HG02759 (cell line): ENCODE data around the gene TRAM2.
A peak's percentile ranks its signal among the peaks of the same experiment; 100 is the strongest.

Source experiments
- ATAC-seq: cut with Tn5 transposase; IDR thresholded peaks from one replicate; pipeline ENCODE4 v1.9.1; 2021; ENCODE audit warnings: mild to moderate bottlenecking, moderate library complexity; ENCODE audit not compliant: unreplicated experiment

The TRAM2 gene

DNA sequence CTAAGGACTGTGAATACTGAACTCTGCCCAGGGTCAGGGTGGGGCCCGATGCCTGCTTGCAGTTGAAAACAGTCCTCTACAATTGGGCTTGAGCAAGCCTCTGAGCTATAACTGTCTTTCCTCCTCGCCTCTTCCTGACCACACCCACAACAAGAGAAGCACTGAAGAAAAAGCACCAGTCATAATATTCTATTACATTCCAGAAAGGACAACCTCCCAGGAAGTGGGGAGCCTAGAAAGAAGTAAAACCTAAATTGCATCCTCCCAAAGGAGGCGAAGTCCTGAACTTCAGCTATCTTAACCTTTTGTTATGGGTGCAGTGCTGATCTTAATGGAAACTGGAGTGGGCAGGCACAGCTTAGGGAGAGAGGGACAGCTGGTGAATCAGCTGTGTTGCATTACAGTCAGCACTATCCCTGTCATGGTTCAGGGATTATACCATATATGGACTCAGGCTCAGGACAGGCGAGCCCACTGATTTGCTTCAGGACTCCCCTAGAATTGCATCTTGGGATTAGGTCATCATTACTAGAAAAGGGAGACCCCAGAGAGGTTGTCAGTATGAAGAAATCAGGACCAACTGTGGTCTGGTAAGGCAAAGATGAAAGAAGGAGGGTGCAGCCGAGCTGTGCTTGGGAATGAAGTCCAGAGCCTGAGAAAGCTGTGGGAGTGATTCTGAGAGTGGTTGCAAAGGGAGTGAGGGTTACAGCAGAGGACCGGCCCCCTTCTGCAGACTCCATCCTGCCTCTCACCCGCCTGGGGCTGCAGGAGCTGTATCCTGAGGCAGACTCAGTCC is 18.3 kb upstream of the TRAM2 start:
- peak; percentile 85 for ATAC-seq

DNA sequence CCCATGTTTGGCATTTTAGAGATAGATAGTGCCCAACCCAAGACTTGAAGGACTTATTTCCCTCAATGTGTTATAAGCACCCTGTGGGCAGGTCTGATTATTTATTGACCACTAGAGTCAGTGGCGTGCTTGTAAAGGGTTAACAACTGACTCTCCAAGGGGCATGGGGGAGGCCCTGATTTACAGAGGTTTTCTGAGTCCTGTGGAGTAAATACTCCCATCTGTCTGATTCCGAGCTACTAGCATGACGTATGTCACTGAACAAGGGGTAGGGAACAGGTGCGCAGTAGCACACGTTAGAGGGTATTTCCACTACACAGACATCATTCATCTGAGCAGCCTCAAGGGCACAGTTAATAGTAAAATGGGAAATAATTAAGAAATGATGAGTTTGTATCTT is 17.4 kb upstream of the TRAM2 start:
- ATAC-seq: no peak

DNA sequence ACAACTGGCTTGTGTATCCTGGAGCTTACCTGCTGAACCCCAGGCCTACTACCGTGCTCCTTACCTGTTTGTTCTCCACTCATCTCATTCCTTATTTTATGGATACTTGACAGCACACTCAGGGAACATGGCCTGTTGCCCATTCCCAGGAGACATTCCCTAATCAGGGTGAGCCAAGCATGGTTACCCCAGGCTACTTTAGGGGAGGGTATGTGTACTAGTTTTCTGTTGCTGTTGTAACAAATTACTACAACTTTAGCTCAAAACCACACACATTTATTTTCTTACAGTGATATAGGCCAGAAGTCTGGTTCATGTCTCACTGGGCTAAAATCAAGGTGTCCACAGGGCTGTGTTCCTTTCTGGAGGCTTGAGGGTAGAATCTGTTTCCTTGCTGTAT is 15.0 kb upstream of the TRAM2 start:
- ATAC-seq: no peak

- no peak for ATAC-seq
Observed at GRCh38 chr6:52590152-52590891, 13.5 kb upstream of the TRAM2 start.

DNA sequence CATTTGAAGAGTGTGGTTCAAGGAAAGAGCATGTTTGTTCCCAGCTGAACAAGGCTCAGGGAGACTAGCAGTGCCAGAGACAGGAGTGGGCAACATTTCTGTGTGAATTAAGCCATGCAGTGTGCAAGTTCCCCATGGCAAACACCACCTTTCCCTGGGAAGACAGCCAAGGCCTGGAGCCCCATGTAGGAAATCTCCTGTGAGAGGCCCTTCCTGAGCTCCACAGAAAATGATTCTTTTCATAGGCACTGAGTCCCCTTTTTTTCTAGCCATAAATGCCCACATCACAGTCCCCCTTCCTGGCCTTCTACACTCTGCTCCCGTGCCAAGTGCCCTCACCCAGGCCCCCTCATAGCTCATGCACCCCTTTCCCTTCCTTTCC is 11.8 kb upstream of the TRAM2 start:
- ATAC-seq: no peak

DNA sequence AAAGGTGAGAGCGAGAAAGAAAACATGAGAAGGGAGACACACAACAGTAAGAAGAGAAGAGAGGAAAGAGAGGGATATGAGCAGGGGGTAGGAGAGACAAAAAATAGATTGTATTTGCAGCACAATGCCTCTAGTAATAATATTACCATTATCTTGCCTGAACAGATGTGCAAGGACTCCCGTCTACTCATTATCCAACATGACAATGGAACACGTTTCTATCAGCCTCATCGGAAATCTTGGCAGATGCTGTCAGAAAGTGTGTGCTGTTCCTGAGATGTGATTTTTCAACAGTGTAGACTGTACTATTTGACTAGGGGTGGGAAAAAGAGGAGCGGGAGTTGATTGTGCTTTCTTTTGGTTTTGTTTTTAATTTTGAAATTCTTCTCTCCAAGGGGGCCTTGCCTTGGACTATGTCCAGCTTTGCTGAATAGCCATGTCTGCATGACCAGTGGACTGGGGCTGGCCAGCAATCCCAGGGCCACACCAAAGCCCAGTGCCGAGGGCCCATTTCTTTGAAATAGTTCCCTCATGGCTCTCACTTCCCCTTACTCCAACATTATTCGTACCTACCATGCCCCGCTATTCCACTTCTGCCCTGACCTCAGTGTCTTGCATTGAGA is 11.3 kb upstream of the TRAM2 start:
- ATAC-seq: no peak

- no peak for ATAC-seq
Observed at GRCh38 chr6:52587001-52587400, 10.1 kb upstream of the TRAM2 start.

DNA sequence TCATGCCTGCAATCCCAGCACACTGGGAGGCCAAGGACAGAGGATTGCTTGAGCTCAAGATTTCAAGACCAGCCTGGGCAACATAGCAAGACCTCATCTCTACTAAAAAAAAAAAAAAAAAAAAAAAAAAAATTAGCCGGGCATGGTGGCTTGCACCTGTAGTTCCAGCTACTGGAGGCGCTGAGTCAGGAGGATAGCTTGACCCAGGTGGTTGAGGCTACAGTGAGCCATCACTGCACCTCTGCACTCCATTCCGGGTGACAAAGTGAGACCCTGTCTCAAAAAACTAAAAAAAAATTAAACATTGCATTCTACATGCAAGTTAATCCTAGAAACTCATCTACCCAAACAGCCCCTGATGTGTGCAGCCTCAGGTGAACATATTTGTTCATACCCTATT is 7.3 kb upstream of the TRAM2 start:
- ATAC-seq: no peak

DNA sequence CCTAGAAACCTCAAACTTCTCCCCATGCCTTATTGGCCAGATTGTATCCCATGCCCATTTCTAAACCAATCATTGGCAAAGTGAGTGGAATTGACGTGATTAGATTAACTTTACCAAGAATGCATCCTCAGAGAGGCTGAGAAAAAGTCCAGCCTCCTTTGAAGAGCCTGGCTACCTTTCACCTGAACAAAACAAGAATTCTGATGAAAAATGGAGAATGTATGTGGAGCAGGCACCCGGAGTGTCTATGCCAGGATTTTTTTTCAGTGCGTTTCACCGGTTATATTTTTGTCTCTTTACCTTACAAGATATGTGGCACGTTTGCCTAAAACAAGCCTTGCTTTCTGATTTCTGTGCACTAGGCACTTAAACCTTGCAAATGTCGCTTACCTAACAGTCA is 6.1 kb upstream of the TRAM2 start:
- ATAC-seq: no peak

DNA sequence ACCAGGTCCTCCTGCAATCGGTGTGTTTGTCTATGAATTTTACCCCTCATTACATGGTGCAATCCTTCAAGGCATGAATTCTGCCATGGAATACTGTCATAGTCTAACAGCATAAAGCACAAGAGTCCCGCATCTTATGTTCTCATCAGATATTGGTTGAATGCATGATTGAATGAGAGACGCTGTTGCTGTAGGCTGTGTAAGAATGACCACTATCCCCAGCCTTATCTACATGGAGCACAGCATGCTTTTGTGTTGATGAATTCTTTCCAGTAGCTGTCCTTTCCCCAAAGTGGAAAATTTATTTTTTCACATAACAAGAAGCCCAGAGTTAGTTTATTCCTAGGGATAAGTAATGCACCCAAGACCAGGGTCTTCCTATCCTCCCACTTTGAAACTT is 5.6 kb upstream of the TRAM2 start:
- ATAC-seq: no peak

- no peak for ATAC-seq
Observed at GRCh38 chr6:52580905-52581304, 4.0 kb upstream of the TRAM2 start.

DNA sequence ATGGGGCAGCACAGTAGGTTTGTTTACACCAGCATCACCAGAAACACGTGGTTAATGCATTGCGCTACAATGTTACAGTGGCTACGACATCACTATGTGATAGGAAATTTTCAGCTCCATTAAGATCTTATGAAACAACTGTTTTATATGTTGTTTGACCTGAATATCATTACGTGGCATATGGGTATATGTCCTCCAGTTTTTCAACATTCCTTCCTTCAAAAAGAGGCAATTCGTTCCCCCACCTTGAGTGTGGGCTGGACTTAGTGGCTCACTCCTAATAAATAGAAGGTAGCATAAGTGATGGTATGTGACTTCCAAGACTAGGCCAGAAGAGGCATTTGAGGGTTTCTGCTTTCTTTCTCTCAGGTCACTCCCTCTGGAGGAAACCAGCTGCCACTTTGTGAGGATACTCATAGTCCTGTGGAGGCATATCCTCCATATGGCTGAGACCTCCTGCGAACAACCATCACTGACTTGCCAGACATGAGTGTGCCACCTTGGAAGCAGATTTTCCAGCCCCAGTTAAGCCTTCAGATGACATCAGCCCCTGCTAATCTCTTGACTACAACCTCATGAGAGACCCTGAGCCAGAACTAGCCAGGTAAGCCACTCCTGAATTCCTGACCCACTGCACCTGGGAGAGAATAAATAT is 2.3 kb upstream of the TRAM2 start:
- ATAC-seq: no peak

DNA sequence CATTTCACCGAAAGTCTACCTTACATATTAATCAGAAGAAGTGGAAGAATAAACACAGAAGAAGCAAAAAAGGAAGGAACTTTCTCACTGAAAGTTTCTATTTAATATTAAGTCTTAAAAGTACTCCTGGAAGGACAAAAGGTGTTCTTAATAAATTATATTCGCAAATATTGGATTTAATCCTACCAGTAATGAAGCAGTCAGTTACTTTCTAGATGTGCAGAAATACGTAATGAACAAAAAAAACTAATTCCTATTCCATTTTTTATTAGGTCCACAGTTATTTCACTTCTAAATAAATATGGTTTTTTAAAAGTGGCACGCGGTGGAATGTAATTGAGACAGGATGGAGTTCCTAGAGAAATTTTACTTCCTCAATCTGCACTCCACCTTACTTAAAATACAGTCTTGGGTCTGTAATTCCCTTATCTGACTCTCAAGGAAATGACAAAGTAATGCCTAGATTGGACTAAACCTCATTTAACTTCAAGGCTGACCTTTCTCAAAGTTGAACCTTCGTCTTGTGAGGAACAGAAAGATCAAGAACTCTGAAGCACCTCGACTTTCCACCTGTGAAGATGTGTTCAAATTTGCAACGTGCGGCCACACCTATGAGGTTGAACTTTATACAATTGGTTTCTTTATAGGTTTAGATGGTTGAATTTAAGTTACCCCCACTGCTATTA is 1.1 kb upstream of the TRAM2 start:
- no peak for ATAC-seq

DNA sequence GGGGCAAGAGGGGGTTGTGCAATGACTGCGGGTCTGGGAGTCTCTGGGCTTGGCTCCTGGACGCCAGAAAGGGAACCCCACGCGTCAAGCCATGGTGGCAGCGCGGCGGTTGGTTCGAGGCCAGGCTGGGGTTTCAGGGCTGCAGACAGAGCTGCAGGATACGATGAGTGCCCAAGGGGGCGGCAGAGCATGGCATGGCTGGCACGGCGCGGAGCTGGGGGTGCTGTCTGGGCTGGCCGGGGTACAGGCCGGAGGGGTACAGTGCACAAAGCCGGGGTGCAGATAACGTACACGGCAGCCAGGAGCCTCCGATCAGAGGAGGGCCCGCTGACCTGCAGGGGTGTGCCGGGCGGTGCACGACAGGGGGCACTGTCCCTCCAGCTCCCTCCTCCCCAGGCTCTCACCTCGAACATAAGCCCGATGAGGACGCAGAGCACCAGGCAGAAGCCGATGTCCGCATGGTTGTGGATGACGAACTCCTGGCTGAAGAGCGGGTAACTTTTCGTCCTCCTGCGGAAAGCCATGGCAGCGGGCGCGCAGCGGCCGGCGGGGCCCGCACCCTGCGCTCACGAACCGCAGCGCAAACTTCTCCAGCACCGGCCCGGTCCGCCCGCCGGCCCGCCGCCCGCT is 353 bp downstream of the TRAM2 start:
- ATAC-seq: peak; percentile 65

DNA sequence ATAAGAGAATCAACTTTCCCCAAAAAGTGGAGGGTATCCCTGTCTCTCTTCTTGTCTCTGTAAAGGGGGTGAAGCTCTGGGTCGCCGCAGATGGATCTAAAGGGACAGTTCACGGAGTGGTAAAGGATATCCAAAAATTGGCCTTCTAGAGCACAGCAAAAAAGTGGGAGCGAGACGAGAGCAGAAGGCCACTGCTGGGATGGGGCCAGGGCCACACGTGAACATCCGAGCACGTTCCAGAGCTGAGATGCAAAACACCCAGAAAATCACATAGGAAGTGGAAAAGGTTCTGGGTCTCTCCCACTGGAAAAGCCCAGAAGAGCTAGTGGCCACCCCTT is 837 bp downstream of the TRAM2 start:
- ATAC-seq: no peak

DNA sequence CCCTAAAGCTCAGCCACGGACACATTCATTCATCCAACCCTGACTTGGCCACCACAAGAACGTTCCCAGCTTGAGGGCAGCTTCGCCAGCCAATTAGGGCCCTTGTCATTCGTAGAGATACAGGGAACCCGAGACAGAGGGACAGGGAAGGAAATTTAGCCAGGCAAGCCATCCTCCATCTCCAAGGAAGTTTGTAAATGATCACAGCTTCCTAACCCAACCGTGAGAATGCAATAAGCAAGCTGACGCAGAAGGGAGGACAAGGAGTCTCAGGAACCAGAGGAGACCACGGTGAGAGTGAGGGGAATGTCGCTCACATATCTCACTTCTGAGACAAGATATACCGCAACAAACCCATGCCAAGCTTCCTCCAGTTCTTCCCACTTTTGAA is 1.4 kb downstream of the TRAM2 start:
- no peak for ATAC-seq

DNA sequence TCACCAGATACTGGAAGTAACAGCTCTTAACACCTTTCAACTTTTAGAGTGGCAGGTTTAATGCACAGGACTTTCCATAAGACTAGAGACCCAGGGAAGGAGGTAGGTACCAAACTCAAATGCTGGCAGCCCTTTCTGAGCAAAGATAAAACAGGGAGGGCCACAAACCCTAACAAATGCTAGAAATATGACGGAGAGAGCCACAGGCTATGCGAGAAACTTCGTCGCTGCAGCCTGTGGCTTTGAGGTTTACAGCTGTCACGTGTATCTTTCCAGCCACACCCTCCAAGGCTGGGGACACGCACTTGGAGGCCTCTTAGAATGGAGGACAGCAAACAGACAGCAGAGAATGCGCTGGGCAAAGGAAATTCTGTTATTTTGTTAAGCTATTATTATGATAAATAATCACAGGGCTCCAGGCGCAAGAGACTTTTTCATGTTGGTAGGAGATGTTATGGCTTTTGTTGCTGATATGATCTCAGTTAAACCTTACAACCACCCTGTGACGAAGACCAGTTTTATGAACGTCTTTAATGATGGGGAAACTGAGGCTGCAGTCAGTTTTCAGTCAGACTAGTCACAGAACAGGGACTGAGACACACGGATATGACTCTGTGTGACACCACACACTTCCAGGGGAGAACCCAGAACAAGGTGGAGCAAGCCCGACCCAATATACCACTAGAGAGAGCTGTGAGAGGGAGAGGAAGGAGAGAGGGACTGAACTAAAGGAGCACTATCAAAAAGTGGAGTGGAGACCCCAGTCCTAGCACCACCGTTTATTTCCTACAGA is 2.0 kb downstream of the TRAM2 start:
- ATAC-seq: peak; percentile 39

GRCh38 chr6:52573295-52573694 is 3.6 kb downstream of the TRAM2 start:
- ATAC-seq: no peak

DNA sequence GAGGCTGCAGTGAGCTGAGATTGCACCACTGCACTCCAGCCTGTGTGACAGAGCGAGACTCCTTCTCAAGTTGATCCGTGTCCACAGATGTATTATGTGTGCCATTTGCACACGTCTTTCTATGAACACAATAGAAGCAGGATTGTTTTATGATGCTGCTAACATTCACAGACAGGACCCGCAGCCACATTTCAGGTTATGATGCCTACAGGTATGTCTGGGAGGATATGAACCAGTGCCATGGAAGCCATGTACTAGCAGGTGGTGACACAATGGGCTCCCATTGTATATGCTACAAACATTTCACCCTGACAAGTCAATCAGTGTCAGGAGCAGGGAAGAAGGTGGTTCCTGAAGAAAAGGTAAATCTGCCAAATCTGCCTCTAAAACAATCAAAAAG is 4.3 kb downstream of the TRAM2 start:
- ATAC-seq: no peak
